HG03066 (cell line): ENCODE results near the gene OMG.
"Not testable (repeated sequence)": the region's sequence is repeated elsewhere in the genome, so short reads cannot be mapped to it uniquely, and the experiment has no call there.

Experiments
- ATAC-seq: cut with Tn5 transposase; IDR thresholded peaks from one replicate; pipeline ENCODE4 v1.9.1; 2021; ENCODE audit warnings: low read depth; ENCODE audit not compliant: unreplicated experiment

The OMG gene

GRCh38 chr17:31309556-31309955, 12.5 kb upstream of the OMG start:
- no peak for ATAC-seq

GRCh38 chr17:31308372-31309334, 11.6 kb upstream of the OMG start:
- no peak for ATAC-seq

- no peak for ATAC-seq
Observed at GRCh38 chr17:31307640-31308039, 10.6 kb upstream of the OMG start.

GRCh38 chr17:31299624-31300023, 2.6 kb upstream of the OMG start:
- no peak for ATAC-seq

DNA sequence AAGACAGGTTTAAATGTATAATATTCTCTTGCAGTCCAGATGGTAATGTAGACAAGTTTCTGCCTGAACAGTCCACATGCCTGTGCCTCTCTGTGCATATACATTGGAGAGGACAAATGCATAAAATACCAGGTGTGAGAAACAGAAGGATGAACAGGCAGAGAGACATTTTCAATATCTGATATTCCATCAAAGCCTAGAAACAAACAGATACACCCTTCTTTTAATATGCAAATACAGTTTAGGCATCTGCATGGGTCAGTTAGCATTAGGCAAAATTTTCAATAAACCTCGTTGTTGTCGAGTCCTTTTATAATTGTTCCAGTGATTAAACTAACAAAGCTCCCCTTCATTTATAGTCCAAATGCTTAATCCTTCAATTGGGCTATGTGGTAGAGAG, 897 bp downstream of the OMG start:
- no peak for ATAC-seq

DNA sequence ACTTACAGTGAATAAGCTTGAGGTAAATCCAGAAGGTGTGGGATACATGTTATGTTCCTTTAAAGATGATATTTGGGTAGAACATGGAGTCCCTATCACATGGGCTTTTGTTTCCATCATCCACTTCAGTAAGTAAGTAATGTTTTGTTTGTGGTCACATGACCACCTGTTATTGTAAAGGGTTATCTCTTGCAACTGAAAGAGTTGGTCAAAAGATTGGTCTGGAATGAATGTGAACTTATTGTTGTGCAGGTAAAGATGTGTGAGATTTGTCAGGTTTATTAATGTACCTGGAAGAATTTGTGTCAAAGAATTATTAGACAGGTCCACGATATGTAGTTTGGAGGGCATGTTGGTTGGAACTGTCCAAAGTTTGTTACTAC, 1.6 kb downstream of the OMG start:
- ATAC-seq = no peak

- ATAC-seq = no peak
Observed at GRCh38 chr17:31294820-31295488, 2.1 kb downstream of the OMG start.

- ATAC-seq = no peak
Observed at GRCh38 chr17:31294231-31294630, 2.8 kb downstream of the OMG start.

DNA sequence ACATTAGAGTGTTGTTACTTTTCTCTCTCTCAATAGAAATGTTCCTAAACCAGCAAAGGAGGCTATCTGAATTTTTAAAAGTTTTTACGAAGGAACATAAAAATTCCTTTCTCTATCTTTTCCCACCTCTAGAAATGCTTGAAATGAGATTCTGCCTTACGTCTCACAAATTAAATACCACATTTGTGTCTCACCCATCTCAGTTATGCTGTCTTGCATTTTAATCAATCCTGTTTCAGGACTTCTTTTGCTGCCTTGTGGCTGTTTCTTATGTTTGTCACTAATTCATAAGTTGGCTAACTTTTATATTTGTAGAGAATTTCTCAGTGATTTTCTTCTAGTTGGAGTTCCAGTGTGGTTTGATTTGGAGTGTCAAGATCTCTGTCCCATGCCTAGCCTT, 3.5 kb downstream of the OMG start:
- no peak for ATAC-seq

GRCh38 chr17:31291820-31292219, 5.2 kb downstream of the OMG start:
- no peak for ATAC-seq

- no peak for ATAC-seq
Observed at GRCh38 chr17:31289790-31290189, 7.2 kb downstream of the OMG start.

DNA sequence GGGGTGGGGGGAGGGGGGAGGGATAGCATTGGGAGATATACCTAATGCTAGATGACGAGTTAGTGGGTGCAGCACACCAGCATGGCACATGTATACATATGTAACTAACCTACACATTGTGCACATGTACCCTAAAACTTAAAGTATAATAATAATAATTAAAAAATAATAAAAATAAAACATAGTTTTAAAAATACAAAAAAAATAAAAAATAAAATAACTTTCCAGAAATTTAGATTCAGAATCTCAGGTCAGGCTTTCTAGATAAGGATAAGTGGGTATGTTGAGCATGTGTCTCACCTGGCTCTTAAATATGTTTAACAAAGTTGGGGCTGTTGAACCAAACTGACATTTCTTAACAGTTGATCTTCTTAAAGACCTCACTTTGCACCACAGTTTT, 9.1 kb downstream of the OMG start:
- ATAC-seq = not testable (repeated sequence)

DNA sequence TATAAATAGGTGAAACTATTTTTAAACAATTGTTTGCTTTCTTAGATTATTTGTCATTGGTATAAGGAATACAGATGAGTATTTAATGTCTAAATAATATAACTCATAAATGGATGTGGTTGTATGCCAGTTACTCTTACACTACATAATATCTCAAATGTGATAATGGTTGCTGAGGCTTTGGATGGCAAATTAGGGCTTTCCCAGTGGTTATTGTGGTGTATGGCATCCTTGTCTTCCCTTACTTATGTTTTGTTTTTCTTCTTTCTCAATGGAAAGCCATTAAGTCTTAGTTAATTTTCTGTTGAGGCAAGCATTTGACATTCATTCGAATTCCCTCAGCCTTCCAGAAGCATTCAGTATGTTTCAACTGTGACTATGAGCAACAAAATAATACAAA, 10.5 kb downstream of the OMG start:
- ATAC-seq = no peak

DNA sequence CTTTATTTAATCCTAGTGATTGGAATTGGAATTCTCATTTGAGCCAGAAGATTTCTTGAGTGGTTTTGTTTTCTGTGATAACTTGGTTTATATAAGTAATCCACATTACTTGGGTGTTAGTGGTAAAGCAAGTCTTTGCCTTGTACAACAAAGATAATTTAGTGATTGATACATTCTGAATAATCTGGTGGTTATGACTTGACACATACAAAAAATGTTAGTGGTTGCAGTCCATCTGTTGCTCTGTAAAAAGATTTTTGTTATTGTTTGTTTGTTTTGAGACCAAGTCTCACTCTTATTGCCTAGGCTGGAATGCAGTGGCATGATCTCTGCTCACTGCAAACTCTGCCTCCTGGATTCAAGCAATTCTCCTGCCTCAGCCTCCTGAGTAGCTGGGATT, 13.2 kb downstream of the OMG start:
- no peak for ATAC-seq

- no peak for ATAC-seq
Observed at GRCh38 chr17:31281061-31281460, 16.0 kb downstream of the OMG start.

DNA sequence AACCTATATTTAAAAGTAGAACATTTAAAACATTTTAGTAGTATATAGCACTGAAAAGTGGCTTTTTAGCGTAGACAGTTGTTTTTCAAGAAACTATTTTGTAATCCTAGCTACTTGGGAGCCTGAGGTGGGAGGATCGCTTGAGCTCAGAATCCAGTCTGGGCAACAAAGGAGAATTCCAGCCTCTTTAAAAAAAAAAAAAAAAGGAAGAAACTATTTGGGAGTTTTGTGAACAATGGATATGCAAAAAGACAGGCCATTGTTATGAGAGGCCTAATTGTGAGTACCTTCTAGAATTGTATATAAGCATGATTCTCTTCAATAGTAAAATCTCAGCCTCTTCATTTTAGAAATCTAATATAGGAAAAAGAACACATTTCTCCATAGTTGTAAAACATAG, 17.6 kb downstream of the OMG start:
- ATAC-seq = no peak

DNA sequence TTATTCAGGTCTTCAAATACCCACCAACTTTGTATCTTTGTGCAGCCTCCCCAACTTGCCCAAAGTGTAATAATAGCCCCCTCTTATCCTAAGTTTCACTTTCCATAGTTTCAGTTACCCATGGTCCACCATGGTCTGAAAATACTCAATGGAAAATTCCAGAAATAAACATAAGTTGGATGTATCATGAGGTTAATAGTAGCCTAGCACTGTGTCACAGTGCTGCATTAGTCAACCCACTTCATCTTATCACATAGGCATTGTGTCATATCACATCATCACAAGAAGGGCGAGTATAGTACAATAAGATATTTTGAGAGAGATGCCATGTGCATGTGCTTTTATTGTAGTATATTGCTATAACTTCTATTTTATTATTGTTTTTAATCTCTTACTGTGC, 21.9 kb downstream of the OMG start:
- ATAC-seq = no peak

GRCh38 chr17:31274252-31274651, 22.8 kb downstream of the OMG start:
- no peak for ATAC-seq

GRCh38 chr17:31273516-31273915, 23.5 kb downstream of the OMG start:
- no peak for ATAC-seq

- ATAC-seq = no peak
Observed at GRCh38 chr17:31272803-31273202, 24.2 kb downstream of the OMG start.

DNA sequence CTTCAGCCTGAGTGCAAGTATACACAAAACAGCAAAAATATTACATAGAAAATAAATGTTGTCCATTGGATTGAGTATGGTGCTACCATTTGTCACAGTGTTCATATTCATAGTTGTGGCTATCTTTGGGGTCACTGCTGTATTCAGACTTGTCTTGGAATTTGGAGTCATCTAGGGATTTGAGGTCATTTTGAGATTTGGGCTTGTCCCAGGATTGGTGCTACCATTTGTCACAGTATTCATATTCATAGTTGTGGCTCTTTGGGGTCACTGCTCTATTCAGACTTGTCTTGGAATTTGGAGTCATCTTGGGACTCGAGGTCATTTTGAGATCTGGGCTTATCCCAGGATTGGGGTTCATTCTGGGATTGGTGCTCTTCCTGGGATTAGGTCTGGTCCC, 24.8 kb downstream of the OMG start:
- no peak for ATAC-seq

- no peak for ATAC-seq
Observed at GRCh38 chr17:31269578-31269983, 27.5 kb downstream of the OMG start.
